Measurements from ENCODE around the gene STRN3.

STRN3 gene

GRCh38 chr14:31022386-31022785 lies 3.8 kb downstream of the STRN3 start:
- Histone ChIP-seq H3K36me3 (peaks cover 22% of the 10 kb centered on the region), H3K27me3 (no peaks in the 10 kb centered on the region), H3K4me1 (no peaks in the 10 kb centered on the region), H3K9me3 (no peaks in the 10 kb centered on the region), H3K4me3 (ENCODE audit: low read depth, low read length) (no peak overlapping the region)
- DNase-seq, result no peak
- TF ChIP-seq CTCF (IDR thresholded peaks at IDR 0.05; ENCODE audit: low read depth, low read length), result no peak

- H3K9me3 ChIP-seq, result no peaks in the 10 kb centered on the region
- TF ChIP-seq CTCF (IDR thresholded peaks at IDR 0.05; ENCODE audit: low read depth, low read length), result no peak
- no peaks in the 10 kb centered on the region for H3K27me3 ChIP-seq
- peaks cover 22% of the 10 kb centered on the region for H3K36me3 ChIP-seq
- no peak overlapping the region for H3K4me3 ChIP-seq (ENCODE audit: low read depth, low read length)
- DNase-seq, result no peak
- H3K4me1 ChIP-seq, result no peaks in the 10 kb centered on the region
Observed at GRCh38 chr14:31021576-31021949, 4.6 kb downstream of the STRN3 start.

- no peak overlapping the region for H3K4me3 ChIP-seq (ENCODE audit: low read depth, low read length)
- DNase-seq, result no peak
- no peaks in the 10 kb centered on the region for H3K9me3 ChIP-seq
Observed at GRCh38 chr14:31020834-31021575, 5.2 kb downstream of the STRN3 start.

GRCh38 chr14:31018057-31018645 lies 8.0 kb downstream of the STRN3 start:
- TF ChIP-seq CTCF (IDR thresholded peaks at IDR 0.05; ENCODE audit: low read depth, low read length), result no peak
- peaks cover 18% of the 10 kb centered on the region for H3K36me3 ChIP-seq
- no peaks in the 10 kb centered on the region for H3K9me3 ChIP-seq
- no peak for DNase-seq
- no peak overlapping the region for H3K4me3 ChIP-seq (ENCODE audit: low read depth, low read length)
- no peaks in the 10 kb centered on the region for H3K27me3 ChIP-seq
- H3K4me1 ChIP-seq, result no peaks in the 10 kb centered on the region

More at GRCh38 chr14:31020834-31021575, 5.2 kb downstream of the STRN3 start:
- no peak for TF ChIP-seq CTCF (IDR thresholded peaks at IDR 0.05; ENCODE audit: low read depth, low read length)
- no peaks in the 10 kb centered on the region for H3K4me1 ChIP-seq
- no peaks in the 10 kb centered on the region for H3K27me3 ChIP-seq
- H3K36me3 ChIP-seq, result peaks cover 22% of the 10 kb centered on the region

GRCh38 chr14:31013841-31014240 lies 12.3 kb downstream of the STRN3 start:
- no peak for TF ChIP-seq CTCF (IDR thresholded peaks at IDR 0.05; ENCODE audit: low read depth, low read length)
- DNase-seq, result no peak
- no peak overlapping the region for H3K4me3 ChIP-seq (ENCODE audit: low read depth, low read length)
- H3K9me3 ChIP-seq, result no peaks in the 10 kb centered on the region
- H3K36me3 ChIP-seq, result peaks cover 4% of the 10 kb centered on the region
- H3K27me3 ChIP-seq, result no peaks in the 10 kb centered on the region
- H3K4me1 ChIP-seq, result no peaks in the 10 kb centered on the region

- TF ChIP-seq CTCF (IDR thresholded peaks at IDR 0.05; ENCODE audit: low read depth, low read length), result no peak
- no peak for DNase-seq
- Histone ChIP-seq H3K36me3 (peaks cover 4% of the 10 kb centered on the region), H3K9me3 (no peaks in the 10 kb centered on the region), H3K4me3 (ENCODE audit: low read depth, low read length) (no peak overlapping the region), H3K4me1 (no peaks in the 10 kb centered on the region), H3K27me3 (no peaks in the 10 kb centered on the region)
Observed at GRCh38 chr14:31010935-31011334, 15.2 kb downstream of the STRN3 start.

Measured in BE2C (cell line).